Sigmoid colon (tissue), 7 donors: ENCODE measurements around the gene ZSWIM6. TPM values are rescaled to one million over a fixed set of nuclear protein-coding genes. Genes with fewer than 3 reads are reported as not detected.
"Not testable (repeated sequence)": the region's sequence is repeated elsewhere in the genome, so short reads cannot be mapped to it uniquely, and the experiment has no call there.

Experiments used
- DNase-seq: peaks from one replicate; pipeline ENCODE4 v3.0.0-alpha.2; 2019
- H3K27ac ChIP-seq, 4 donors: fragments of 200-600 bp; sonication (generic); one replicate each; pipeline ENCODE4 v1.5.1; 2016 to 2019; ENCODE audit warnings: mild to moderate bottlenecking in 1 of 4
- H3K27me3 ChIP-seq, 3 donors: fragments of 200-600 bp; sonication (generic); one replicate each; pipeline ENCODE4 v1.5.1; 2019; ENCODE audit warnings: mild to moderate bottlenecking in 1 of 3
- H3K36me3 ChIP-seq, 4 donors: fragments of 200-600 bp; sonication (generic); one replicate each; pipeline ENCODE4 v1.5.1; 2016 to 2019
- H3K4me1 ChIP-seq, 4 donors: fragments of 200-600 bp; sonication (generic); one replicate each; pipeline ENCODE4 v1.5.1; 2017 to 2019
- H3K4me3 ChIP-seq, 4 donors: fragments of 200-600 bp; sonication (generic); one replicate each; pipeline ENCODE4 v1.5.1; 2017 to 2019; ENCODE audit warnings: mild to moderate bottlenecking in 2 of 4, moderate library complexity in 1 of 4
- H3K9me3 ChIP-seq, 4 donors: fragments of 200-600 bp in 3 of 4; sonication (generic) in 3 of 4; one replicate each; pipeline versions ENCODE4 v1.5.1 to v1.6.1; 2013 to 2019
- CTCF ChIP-seq, 4 experiments: fragments of 450-650 bp in 3 of 4; fragments of 200-600 bp in 1 of 4; IDR thresholded peaks; one replicate each; pipeline ENCODE4 v1.5.1; 2016 to 2019; ENCODE audit warnings: antibody characterized with exemption in 4 of 4, mild to moderate bottlenecking in 3 of 4, moderate library complexity in 2 of 4
- EP300 ChIP-seq, 4 donors: sonication (generic); formaldehyde crosslinking; IDR thresholded peaks; one replicate each; pipeline ENCODE4 v1.6.1; 2017; ENCODE audit warnings: antibody characterized with exemption in 4 of 4
- POLR2A ChIP-seq, 2 donors: fragments of 450-650 bp; IDR thresholded peaks; one replicate each; pipeline ENCODE4 v1.6.1; 2016; ENCODE audit warnings: antibody characterized with exemption in 2 of 2, mild to moderate bottlenecking in 2 of 2, moderate library complexity in 2 of 2
- POLR2AphosphoS5 ChIP-seq, 4 donors: sonication (generic); formaldehyde crosslinking; IDR thresholded peaks; one replicate each; pipeline ENCODE4 v1.6.1; 2017; ENCODE audit warnings: antibody characterized with exemption in 4 of 4
- WGBS, 2 donors: extraction: QIAGEN DNeasy Blood & Tissue Kit; methylation state at CpG; one replicate each; pipeline ENCODE4 v1.1.7; 2013; 5-methylcytosine and 5-hydroxymethylcytosine counted together
- intact Hi-C: fragments of 100-400 bp; cut with DNase I; formaldehyde crosslinking; loops from one replicate; pipeline ENCODE4 v1.15.1; 2023
- polyA plus RNA-seq, 3 donors: library from polyadenylated mRNA; stranded (reverse); fragments of 200-250 nt; gene quantifications; one replicate each; pipeline ENCODE4 v1.2.3, GENCODE V29; 2013
- total RNA-seq, 4 donors: library from RNA; depleted of rRNA; stranded (reverse); fragments of >200 nt; gene quantifications; one replicate each; pipeline ENCODE4 v1.1.0, GENCODE V29; 2016
- donor health status: healthy with polysubstance abuse.
- donor health status: Bipolar disorder and iron deficiency.
- donor health status: healthy.

Gene ZSWIM6
- total and polyA plus RNA-seq, 7 donors: 4.2 to 17.7 (median 11.3) TPM

- H3K9me3 ChIP-seq: no peaks in the 10 kb centered on the region
- peak overlapping the region in 3 of 4 donors; percentile 19 to 33 (median 29) for H3K4me3 ChIP-seq
- WGBS, 2 donors: 1% methylated on average over 28 of the region's 28 CpGs
- peaks cover 0 to 72% (median 34%) of the 10 kb centered on the region in 4 donors for H3K4me1 ChIP-seq
- TF ChIP-seq EP300 (IDR thresholded peaks at IDR 0.05): peak; percentile 44 to 97 (median 84)
- peak; percentile 76 to 95 (median 84) for TF ChIP-seq POLR2AphosphoS5 (IDR thresholded peaks at IDR 0.05)
- TF ChIP-seq POLR2A (IDR thresholded peaks at IDR 0.05): no peak
- H3K27me3 ChIP-seq: no peaks in the 10 kb centered on the region
- DNase-seq: peak; percentile 100
- intact Hi-C loops: loop anchor here (2.0 kb wide), 1 partner anchor 76 kb away; the partner anchor contains the start of gene ZSWIM6
- H3K36me3 ChIP-seq: no peaks in the 10 kb centered on the region
- H3K27ac ChIP-seq: peak overlapping the region; percentile 62 to 82 (median 72)
Measured at GRCh38 chr5:61408476-61409168, 76.6 kb downstream of the ZSWIM6 start.

- Histone ChIP-seq H3K9me3 (no peaks in the 10 kb centered on the region), H3K27me3 (no peaks in the 10 kb centered on the region), H3K36me3 (no peaks in the 10 kb centered on the region), H3K4me1 (peaks cover 0 to 80% (median 33%) of the 10 kb centered on the region in 4 donors), H3K4me3 (no peak overlapping the region), H3K27ac (peak overlapping the region; percentile 62 to 82 (median 72))
- WGBS, 2 donors: 34 to 39% methylated on average over 2 of the region's 2 CpGs
- peak in 1 of 4 donors; percentile 21 for TF ChIP-seq POLR2AphosphoS5 (IDR thresholded peaks at IDR 0.05)
- no peak for TF ChIP-seq POLR2A (IDR thresholded peaks at IDR 0.05)
- TF ChIP-seq EP300 (IDR thresholded peaks at IDR 0.05): peak in 1 of 4 donors; percentile 39
- no peak for DNase-seq
- intact Hi-C loops: loop anchor here (2.0 kb wide), 1 partner anchor 77 kb away; the partner anchor contains the start of gene ZSWIM6
Measured at GRCh38 chr5:61409568-61409967, 77.5 kb downstream of the ZSWIM6 start.

- TF ChIP-seq POLR2AphosphoS5 (IDR thresholded peaks at IDR 0.05) (no peak), CTCF (IDR thresholded peaks at IDR 0.05) (no peak), POLR2A (IDR thresholded peaks at IDR 0.05) (no peak), EP300 (IDR thresholded peaks at IDR 0.05) (no peak)
- no peaks in the 10 kb centered on the region for H3K9me3 ChIP-seq
- intact Hi-C loops: loop anchor here (5.0 kb wide), 1 partner anchor 211 kb away; no protein-coding TSS in a partner anchor
- H3K4me3 ChIP-seq: no peak overlapping the region
- peaks cover 0 to 83% (median 40%) of the 10 kb centered on the region in 4 donors for H3K4me1 ChIP-seq
- H3K36me3 ChIP-seq: no peaks in the 10 kb centered on the region
- peak overlapping the region in 3 of 4 donors; percentile 65 to 82 (median 79) for H3K27ac ChIP-seq
- DNase-seq: no peak
- 70 to 90% methylated on average over 5 of the region's 5 CpGs for WGBS, 2 donors
- no peaks in the 10 kb centered on the region for H3K27me3 ChIP-seq
Measured at GRCh38 chr5:61410811-61411210, 78.8 kb downstream of the ZSWIM6 start.

GRCh38 chr5:61412361-61412760, 80.3 kb downstream of the ZSWIM6 start:
- Histone ChIP-seq H3K9me3 (no peaks in the 10 kb centered on the region), H3K36me3 (no peaks in the 10 kb centered on the region), H3K27ac (peak overlapping the region in 2 of 4 donors; percentile 79 to 82), H3K4me3 (no peak overlapping the region), H3K27me3 (no peaks in the 10 kb centered on the region), H3K4me1 (peaks cover 0 to 89% (median 49%) of the 10 kb centered on the region in 4 donors)
- intact Hi-C loops: loop anchor here (5.0 kb wide), 1 partner anchor 210 kb away; no protein-coding TSS in a partner anchor
- TF ChIP-seq CTCF (IDR thresholded peaks at IDR 0.05) (no peak), POLR2A (IDR thresholded peaks at IDR 0.05) (no peak), POLR2AphosphoS5 (IDR thresholded peaks at IDR 0.05) (no peak), EP300 (IDR thresholded peaks at IDR 0.05) (no peak)
- no peak for DNase-seq
- WGBS, 2 donors: 82 to 85% methylated on average over 2 of the region's 2 CpGs

- H3K9me3 ChIP-seq, H3K27me3 ChIP-seq, H3K4me3 ChIP-seq, H3K27ac ChIP-seq, H3K36me3 ChIP-seq, DNase-seq: not testable (repeated sequence)
- WGBS, 2 donors: 96 to 99% methylated on average over 2 of the region's 2 CpGs
- intact Hi-C loops: loop anchor here (5.0 kb wide), 1 partner anchor 209 kb away; no protein-coding TSS in a partner anchor
- peaks cover 0 to 89% (median 50%) of the 10 kb centered on the region in 4 donors for H3K4me1 ChIP-seq
Measured at GRCh38 chr5:61413205-61413604, 81.1 kb downstream of the ZSWIM6 start.

- Histone ChIP-seq H3K27me3 (no peaks in the 10 kb centered on the region), H3K36me3 (no peaks in the 10 kb centered on the region), H3K4me1 (peaks cover 0 to 86% (median 43%) of the 10 kb centered on the region in 4 donors), H3K27ac (no peak overlapping the region), H3K9me3 (no peaks in the 10 kb centered on the region), H3K4me3 (no peak overlapping the region)
- 94% methylated on average over 6 of the region's 6 CpGs for WGBS, 2 donors
- TF ChIP-seq POLR2AphosphoS5 (IDR thresholded peaks at IDR 0.05) (no peak), POLR2A (IDR thresholded peaks at IDR 0.05) (no peak), CTCF (IDR thresholded peaks at IDR 0.05) (no peak)
- intact Hi-C loops: loop anchor here (5.0 kb wide), 1 partner anchor 207 kb away; no protein-coding TSS in a partner anchor
- no peak for DNase-seq
Measured at GRCh38 chr5:61414806-61415205, 82.7 kb downstream of the ZSWIM6 start.
